SJCRH30 (cell line): ENCODE results near the gene GRIP1. TPM values are rescaled to one million over a fixed set of nuclear protein-coding genes. Genes with fewer than 3 reads are reported as not detected.
A peak's percentile ranks its signal among the peaks of the same experiment; 100 is the strongest.
"Not testable (repeated sequence)": the region's sequence is repeated elsewhere in the genome, so short reads cannot be mapped to it uniquely, and the experiment has no call there.

Source experiments
- DNase-seq, 2 experiments: peaks; one replicate each; pipeline ENCODE4 v3.0.0-alpha.2; 2015 to 2020
- H3K27ac ChIP-seq: fragments of 250-450 bp; sonication (Bioruptor Pico); 2 replicates; pipeline ENCODE4 v1.5.1; 2020; ENCODE audit warnings: mild to moderate bottlenecking, moderate library complexity
- H3K27me3 ChIP-seq: fragments of 250-450 bp; sonication (Bioruptor Pico); 2 replicates; pipeline ENCODE4 v1.5.1; 2020; ENCODE audit warnings: mild to moderate bottlenecking, moderate library complexity
- H3K36me3 ChIP-seq: fragments of 250-450 bp; sonication (Bioruptor Pico); 2 replicates; pipeline ENCODE4 v1.5.1; 2020; ENCODE audit warnings: mild to moderate bottlenecking, moderate library complexity
- H3K4me1 ChIP-seq: fragments of 250-450 bp; sonication (Bioruptor Pico); 2 replicates; pipeline ENCODE4 v1.5.1; 2020; ENCODE audit warnings: mild to moderate bottlenecking, moderate library complexity
- H3K4me3 ChIP-seq: fragments of 250-450 bp; sonication (Bioruptor Pico); 2 replicates; pipeline ENCODE4 v1.5.1; 2020; ENCODE audit warnings: mild to moderate bottlenecking, moderate library complexity
- H3K9me3 ChIP-seq: fragments of 250-450 bp; sonication (Bioruptor Pico); replicated peaks from 2 replicates; pipeline ENCODE4 v1.5.1; 2020; ENCODE audit warnings: mild to moderate bottlenecking, moderate library complexity
- total RNA-seq: library from RNA; depleted of rRNA; stranded (reverse); fragments of >200 nt; shearing (Covaris generic); gene quantifications from 2 replicates; pipeline ENCODE4 v1.2.3, GENCODE V29; 2014

Gene GRIP1
- total RNA-seq, 1 experiment from 2014 or later, result 8.2 TPM

- Histone ChIP-seq H3K27me3 (no peaks in the 10 kb centered on the region), H3K36me3 (no peaks in the 10 kb centered on the region), H3K9me3 (0 out of 2 replicates have a peak, but pooled peaks cover 3% of the 10 kb centered on the region), H3K27ac (no peak overlapping the region), H3K4me1 (no peaks in the 10 kb centered on the region), H3K4me3 (no peak overlapping the region)
- DNase-seq, result no peak
Observed at GRCh38 chr12:66529934-66530333, 148.9 kb downstream of the GRIP1 start.

GRCh38 chr12:66516561-66516960 is 162.3 kb downstream of the GRIP1 start:
- Histone ChIP-seq H3K4me3 (no peak overlapping the region), H3K9me3 (no peaks in the 10 kb centered on the region; the same call in 1 of the 2 replicates), H3K27ac (no peak overlapping the region), H3K4me1 (0 out of 2 replicates have a peak, but pooled peaks cover 2% of the 10 kb centered on the region), H3K27me3 (no peaks in the 10 kb centered on the region), H3K36me3 (no peaks in the 10 kb centered on the region)
- no peak for DNase-seq

- H3K4me3 ChIP-seq, result no peak overlapping the region
- H3K4me1 ChIP-seq, result 0 out of 2 replicates have a peak, but pooled peaks cover 2% of the 10 kb centered on the region
- DNase-seq, result no peak
- H3K36me3 ChIP-seq, result no peaks in the 10 kb centered on the region
- no peaks in the 10 kb centered on the region for H3K27me3 ChIP-seq
- no peak overlapping the region for H3K27ac ChIP-seq
- no peaks in the 10 kb centered on the region; the same call in 1 of the 2 replicates for H3K9me3 ChIP-seq
Observed at GRCh38 chr12:66516133-66516532, 162.7 kb downstream of the GRIP1 start.

GRCh38 chr12:66514581-66514980 is 164.3 kb downstream of the GRIP1 start:
- no peak overlapping the region for H3K4me3 ChIP-seq
- H3K4me1 ChIP-seq, result 0 out of 2 replicates have a peak, but pooled peaks cover 2% of the 10 kb centered on the region
- no peak overlapping the region for H3K27ac ChIP-seq
- H3K36me3 ChIP-seq, result no peaks in the 10 kb centered on the region
- DNase-seq, result no peak
- no peaks in the 10 kb centered on the region; the same call in 1 of the 2 replicates for H3K9me3 ChIP-seq
- H3K27me3 ChIP-seq, result no peaks in the 10 kb centered on the region

GRCh38 chr12:66508025-66508424 is 170.9 kb downstream of the GRIP1 start:
- H3K9me3 ChIP-seq, result no peaks in the 10 kb centered on the region; the same call in 1 of the 2 replicates
- no peaks in the 10 kb centered on the region for H3K4me1 ChIP-seq
- DNase-seq, result no peak
- H3K4me3 ChIP-seq, result no peak overlapping the region
- H3K36me3 ChIP-seq, result no peaks in the 10 kb centered on the region
- H3K27ac ChIP-seq, result no peak overlapping the region
- no peaks in the 10 kb centered on the region for H3K27me3 ChIP-seq

GRCh38 chr12:66503746-66504145 is 175.1 kb downstream of the GRIP1 start:
- H3K36me3 ChIP-seq, result no peaks in the 10 kb centered on the region
- no peaks in the 10 kb centered on the region for H3K9me3 ChIP-seq
- no peak overlapping the region for H3K27ac ChIP-seq
- H3K27me3 ChIP-seq, result no peaks in the 10 kb centered on the region
- peak in 1 of 2 experiments; percentile 11 for DNase-seq
- no peaks in the 10 kb centered on the region for H3K4me1 ChIP-seq
- no peak overlapping the region for H3K4me3 ChIP-seq

GRCh38 chr12:66502911-66503310 is 176.0 kb downstream of the GRIP1 start:
- no peaks in the 10 kb centered on the region for H3K4me1 ChIP-seq
- DNase-seq, result no peak
- no peak overlapping the region for H3K27ac ChIP-seq
- H3K9me3 ChIP-seq, result no peaks in the 10 kb centered on the region
- no peaks in the 10 kb centered on the region for H3K36me3 ChIP-seq
- no peak overlapping the region for H3K4me3 ChIP-seq
- H3K27me3 ChIP-seq, result no peaks in the 10 kb centered on the region

GRCh38 chr12:66500841-66501240 is 178.0 kb downstream of the GRIP1 start:
- DNase-seq, result no peak
- H3K27me3 ChIP-seq, result no peaks in the 10 kb centered on the region
- H3K36me3 ChIP-seq, result no peaks in the 10 kb centered on the region
- no peaks in the 10 kb centered on the region for H3K4me1 ChIP-seq
- H3K4me3 ChIP-seq, result no peak overlapping the region
- H3K9me3 ChIP-seq, result no peaks in the 10 kb centered on the region
- H3K27ac ChIP-seq, result no peak overlapping the region

GRCh38 chr12:66500091-66500490 is 178.8 kb downstream of the GRIP1 start:
- no peaks in the 10 kb centered on the region for H3K9me3 ChIP-seq
- DNase-seq, result no peak
- no peak overlapping the region for H3K27ac ChIP-seq
- H3K4me3 ChIP-seq, result no peak overlapping the region
- no peaks in the 10 kb centered on the region for H3K4me1 ChIP-seq
- H3K27me3 ChIP-seq, result no peaks in the 10 kb centered on the region
- H3K36me3 ChIP-seq, result no peaks in the 10 kb centered on the region

- DNase-seq, result no peak
- H3K36me3 ChIP-seq, result no peaks in the 10 kb centered on the region
- no peaks in the 10 kb centered on the region for H3K9me3 ChIP-seq
- no peaks in the 10 kb centered on the region for H3K27me3 ChIP-seq
- H3K4me3 ChIP-seq, result no peak overlapping the region
- H3K4me1 ChIP-seq, result no peaks in the 10 kb centered on the region
- no peak overlapping the region for H3K27ac ChIP-seq
Observed at GRCh38 chr12:66499000-66499399, 179.9 kb downstream of the GRIP1 start.

GRCh38 chr12:66498059-66498458 is 180.8 kb downstream of the GRIP1 start:
- not testable (repeated sequence) for H3K4me1 ChIP-seq, H3K27me3 ChIP-seq, H3K36me3 ChIP-seq, H3K27ac ChIP-seq, H3K9me3 ChIP-seq, DNase-seq, H3K4me3 ChIP-seq

GRCh38 chr12:66497008-66497897 is 181.6 kb downstream of the GRIP1 start:
- no peaks in the 10 kb centered on the region for H3K27me3 ChIP-seq
- no peaks in the 10 kb centered on the region for H3K36me3 ChIP-seq
- H3K9me3 ChIP-seq, result no peaks in the 10 kb centered on the region
- no peak for DNase-seq
- no peak overlapping the region for H3K4me3 ChIP-seq
- no peaks in the 10 kb centered on the region for H3K4me1 ChIP-seq
- no peak overlapping the region for H3K27ac ChIP-seq

GRCh38 chr12:66496595-66496994 is 182.3 kb downstream of the GRIP1 start:
- H3K27me3 ChIP-seq, result no peaks in the 10 kb centered on the region
- H3K9me3 ChIP-seq, result no peaks in the 10 kb centered on the region
- no peaks in the 10 kb centered on the region for H3K4me1 ChIP-seq
- no peak for DNase-seq
- H3K4me3 ChIP-seq, result no peak overlapping the region
- no peak overlapping the region for H3K27ac ChIP-seq
- H3K36me3 ChIP-seq, result no peaks in the 10 kb centered on the region

GRCh38 chr12:66495709-66496108 is 183.2 kb downstream of the GRIP1 start:
- H3K4me1 ChIP-seq, result no peaks in the 10 kb centered on the region
- H3K27me3 ChIP-seq, result no peaks in the 10 kb centered on the region
- no peaks in the 10 kb centered on the region for H3K9me3 ChIP-seq
- peak in 1 of 2 experiments; percentile 7 for DNase-seq
- H3K27ac ChIP-seq, result no peak overlapping the region
- no peak overlapping the region for H3K4me3 ChIP-seq
- H3K36me3 ChIP-seq, result no peaks in the 10 kb centered on the region

- no peaks in the 10 kb centered on the region for H3K9me3 ChIP-seq
- DNase-seq, result no peak
- H3K27me3 ChIP-seq, result no peaks in the 10 kb centered on the region
- no peak overlapping the region for H3K4me3 ChIP-seq
- H3K36me3 ChIP-seq, result no peaks in the 10 kb centered on the region
- H3K4me1 ChIP-seq, result no peaks in the 10 kb centered on the region
- H3K27ac ChIP-seq, result no peak overlapping the region
Observed at GRCh38 chr12:66493819-66494218, 185.1 kb downstream of the GRIP1 start.

- DNase-seq, result no peak
- H3K27ac ChIP-seq, result no peak overlapping the region
- H3K9me3 ChIP-seq, result no peaks in the 10 kb centered on the region
- no peaks in the 10 kb centered on the region for H3K36me3 ChIP-seq
- H3K27me3 ChIP-seq, result no peaks in the 10 kb centered on the region
- no peaks in the 10 kb centered on the region for H3K4me1 ChIP-seq
- H3K4me3 ChIP-seq, result no peak overlapping the region
Observed at GRCh38 chr12:66491853-66492252, 187.0 kb downstream of the GRIP1 start.
